Measurements from ENCODE around the gene RABAC1. TPM values are rescaled to one million over a fixed set of nuclear protein-coding genes. Genes with fewer than 3 reads are reported as not detected.
A peak's percentile ranks its signal among the peaks of the same experiment; 100 is the strongest.

Gene RABAC1
- total and polyA plus RNA-seq, 9 of the 15 experiments (the other 6 are each of a cell fraction or from before 2014, with no cell fraction given): 2.4 to 28.1 (median 9.3) TPM

- no peaks in the 10 kb centered on the region for H3K36me3 ChIP-seq (ENCODE audit: control insufficient read depth, insufficient read depth, low read length)
- POLR2A ChIA-PET: interaction anchor here (0.5 to 0.6 kb wide), 2 partner anchors 10 to 1241 kb away, joined by 3 read pairs; no protein-coding TSS in a partner anchor
- H3K27me3 ChIP-seq (ENCODE audit: control insufficient read depth in 2 of 2, insufficient read depth in 2 of 2, low read length in 2 of 2): peaks cover 9 to 54% of the 10 kb centered on the region in 2 experiments; a peak in 4 of 5 replicates
- intact Hi-C loops (cut with micrococcal nuclease) (no loop called here), in situ Hi-C loops (cut with MboI) (no loop called here)
- H3K4me2 ChIP-seq (ENCODE audit: insufficient read depth, low read length): peak within 1 kb of the TSS; percentile 25; the same call in 1 of the 2 replicates
- peak within 1 kb of the TSS in 1 of 2 experiments; percentile 10; a peak in 2 of 4 replicates for H3K9ac ChIP-seq (ENCODE audit: insufficient read depth in 1 of 2, low read depth in 2 of 2, low read length in 2 of 2)
- no peaks in the 10 kb centered on the region for H3K79me2 ChIP-seq (ENCODE audit: control insufficient read depth, insufficient read depth, low read length)
- no peaks in the 10 kb centered on the region for H3K9me3 ChIP-seq (replicated peaks; ENCODE audit: control insufficient read depth, insufficient read depth, low read depth, low read length)
- WGBS (ENCODE audit: insufficient coverage, low coverage, missing lambda C conversion rate): 5% methylated on average over 27 of the region's 84 CpGs
- H3K4me1 ChIP-seq (replicated peaks in 1 of 2; ENCODE audit: control insufficient read depth in 2 of 2, insufficient read depth in 2 of 2, low read length in 2 of 2): peaks cover 0 to 40% of the 10 kb centered on the region in 2 experiments; a peak in 2 of 5 replicates
- no peak for FAIRE-seq
- peaks cover 8% of the 10 kb centered on the region for H4K20me1 ChIP-seq (replicated peaks; ENCODE audit: control insufficient read depth, insufficient read depth, low read length)
- H2AFZ ChIP-seq (ENCODE audit: low read depth, low read length): peak within 1 kb of the TSS; percentile 45; the same call in 1 of the 2 replicates
- DNase-seq (ENCODE audit: extremely low read depth in 1 of 4, low spot score in 3 of 4): peak; percentile 76 to 98 (median 96)
- BruUV-seq (replicated peaks): no TSS peak
- no peak within 1 kb of the TSS for H3K27ac ChIP-seq (ENCODE audit: extremely low read depth, low read depth, low read length)
- CTCF ChIA-PET (ENCODE audit: low intra/inter-chr PET ratio): no interaction called here
- no peaks in the 10 kb centered on the region for H3K9me1 ChIP-seq (ENCODE audit: control insufficient read depth, insufficient read depth, low read length)
- peak; percentile 93 for ATAC-seq
- H3K4me3 ChIP-seq: peak within 1 kb of the TSS; percentile 29
- TF ChIP-seq PKNOX1 (IDR thresholded peaks at IDR 0.05) (peak; percentile 95), MBD1 (CRISPR knock-in tag; IDR thresholded peaks at IDR 0.05) (no peak), PRPF4 (IDR thresholded peaks at IDR 0.05; ENCODE audit: insufficient read depth, low read depth, low read length, poor library complexity, severe bottlenecking) (no peak), PBX2 (CRISPR knock-in tag; IDR thresholded peaks at IDR 0.05; ENCODE audit: low read depth) (no peak), PBX2 (tag; conservative IDR thresholded peaks at IDR 0.05; ENCODE audit: low read depth) (0 out of 2 replicates have a peak, but pooled peaks have one; percentile 8), CCAR2 (IDR thresholded peaks at IDR 0.05; ENCODE audit: low read depth, low read length) (no peak), PURB (CRISPR knock-in tag; IDR thresholded peaks at IDR 0.05; ENCODE audit: low read depth) (no peak), NCOR1 (IDR thresholded peaks at IDR 0.05) (no peak), CHCHD3 (CRISPR knock-in tag; IDR thresholded peaks at IDR 0.05) (no peak), NCOA2 (IDR thresholded peaks at IDR 0.05; ENCODE audit: partially characterized antibody in 2 of 2) (no peak), CHD1 (IDR thresholded peaks at IDR 0.05; ENCODE audit: low read length) (no peak), XRCC5 (IDR thresholded peaks at IDR 0.05; ENCODE audit: low read depth, low read length) (no peak), MAZ (CRISPR knock-in tag; conservative IDR thresholded peaks at IDR 0.05 in 1 of 2, IDR thresholded peaks at IDR 0.05 in 1 of 2) (0 out of 4 replicates have a peak, but pooled peaks of 1 of the 2 experiments have one; percentile 29), PYGO2 (tag; IDR thresholded peaks at IDR 0.05) (no peak), U2AF1 (optimal IDR thresholded peaks at IDR 0.05; ENCODE audit: low read depth, low read length) (peak; percentile 31)
These were observed 34.7 kb upstream of the RABAC1 start, which contains the start of gene ATP1A3 for GRCh38 chr19:41993612-41994483. TSS of gene ATP1A3 (minus strand) at chr19:41994230. CDS start at chr19:41994076, 154 bp downstream.
